ENCODE results near the gene CHRDL2. TPM values are rescaled to one million over a fixed set of nuclear protein-coding genes. Genes with fewer than 3 reads are reported as not detected.

CHRDL2 gene
- polyA plus RNA-seq, 1 of the 3 experiments (the other 2 are of a cell fraction): not detected

DNA sequence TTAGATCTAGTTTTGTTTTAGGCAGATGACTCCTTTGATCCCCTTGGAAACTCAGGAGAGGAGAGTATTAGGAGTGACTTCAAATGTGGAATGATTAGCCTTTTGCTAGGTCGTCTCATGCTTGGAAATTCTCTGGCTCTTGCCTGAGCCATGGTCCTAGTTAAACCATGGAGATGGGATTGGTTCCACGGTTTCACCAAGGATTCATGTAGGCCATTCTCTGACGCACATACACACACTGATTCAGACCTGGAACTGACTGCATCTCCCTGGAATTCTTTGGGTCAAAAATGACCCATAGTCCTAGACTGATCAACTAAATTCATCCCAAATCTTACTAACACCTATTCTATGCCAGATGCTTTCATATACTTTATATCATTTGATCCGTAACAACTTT is 82.3 kb downstream of the CHRDL2 start:
- POLR2A ChIA-PET: no interaction called here
- no peak for DNase-seq
- Histone ChIP-seq H3K27me3 (ENCODE audit: insufficient read depth) (no peaks in the 10 kb centered on the region), H3K9me3 (no peaks in the 10 kb centered on the region), H3K27ac (ENCODE audit: low read depth in 2 of 2, low read length in 1 of 2) (no peak overlapping the region), H4K20me1 (ENCODE audit: insufficient read depth) (no peaks in the 10 kb centered on the region), H2AFZ (ENCODE audit: low read depth) (no peak overlapping the region), H3K9ac (no peak overlapping the region), H3K79me2 (ENCODE audit: insufficient read depth) (no peaks in the 10 kb centered on the region), H3K4me2 (no peak overlapping the region), H3K4me3 (ENCODE audit: low read depth in 2 of 2, low read length in 1 of 2) (no peak overlapping the region), H3K9me2 (no peaks in the 10 kb centered on the region), H3F3A (replicated peaks; ENCODE audit: insufficient read depth) (no peaks in the 10 kb centered on the region), H3K36me3 (replicated peaks in 1 of 2; ENCODE audit: control insufficient read depth in 1 of 2, insufficient read depth in 2 of 2, low read length in 1 of 2) (peaks cover 10 to 13% of the 10 kb centered on the region in 2 experiments), H3K4me1 (ENCODE audit: control insufficient read depth in 1 of 2, insufficient read depth in 2 of 2, low read depth in 1 of 2, low read length in 1 of 2) (peaks cover 0 to 9% of the 10 kb centered on the region in 2 experiments; a peak in 2 of 4 replicates)
- TF ChIP-seq MAX (IDR thresholded peaks at IDR 0.05; ENCODE audit: low read depth) (no peak), MEF2A (IDR thresholded peaks at IDR 0.05; ENCODE audit: borderline replicate concordance, low read depth) (no peak), FOXM1 (IDR thresholded peaks at IDR 0.05; ENCODE audit: low read depth) (no peak), POLR2AphosphoS5 (IDR thresholded peaks at IDR 0.05; ENCODE audit: low read depth, low read length) (no peak), TCF12 (IDR thresholded peaks at IDR 0.05) (no peak), EZH2phosphoT487 (IDR thresholded peaks at IDR 0.05; ENCODE audit: borderline replicate concordance, low read depth) (no peak), ELF1 (IDR thresholded peaks at IDR 0.05) (no peak), JUND (IDR thresholded peaks at IDR 0.05) (no peak)
- 90% methylated on average over 4 of the region's 4 CpGs for WGBS (ENCODE audit: low lambda C conversion rate)
- CTCF ChIA-PET: no interaction called here

DNA sequence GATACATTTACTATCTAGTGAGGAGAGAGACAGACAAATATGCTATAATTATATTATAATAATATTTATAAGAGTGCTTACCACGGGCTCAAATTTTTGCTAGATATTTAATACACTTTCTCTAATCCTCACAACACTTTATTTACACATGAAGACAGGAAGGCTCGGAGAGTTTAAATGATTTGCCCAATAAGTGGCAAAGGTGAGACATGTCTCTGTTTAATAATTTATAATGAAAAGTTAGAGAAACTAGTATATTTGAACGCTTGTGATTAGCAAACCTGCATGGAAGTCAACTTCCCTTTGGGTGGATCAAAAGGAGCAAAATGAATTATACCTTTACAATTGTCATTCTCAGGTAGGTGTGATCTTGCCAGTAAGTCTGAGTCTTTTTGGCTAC is 83.4 kb downstream of the CHRDL2 start:
- Histone ChIP-seq H4K20me1 (ENCODE audit: insufficient read depth) (no peaks in the 10 kb centered on the region), H3K27me3 (ENCODE audit: insufficient read depth) (no peaks in the 10 kb centered on the region), H3K27ac (ENCODE audit: low read depth in 2 of 2, low read length in 1 of 2) (no peak overlapping the region), H3K79me2 (ENCODE audit: insufficient read depth) (no peaks in the 10 kb centered on the region), H3K36me3 (replicated peaks in 1 of 2; ENCODE audit: control insufficient read depth in 1 of 2, insufficient read depth in 2 of 2, low read length in 1 of 2) (peaks cover 11% of the 10 kb centered on the region in 2 experiments), H3K4me1 (ENCODE audit: control insufficient read depth in 1 of 2, insufficient read depth in 2 of 2, low read depth in 1 of 2, low read length in 1 of 2) (peaks cover 0 to 9% of the 10 kb centered on the region in 2 experiments; a peak in 2 of 4 replicates), H2AFZ (ENCODE audit: low read depth) (no peak overlapping the region), H3K9ac (no peak overlapping the region), H3K4me2 (no peak overlapping the region), H3K4me3 (ENCODE audit: low read depth in 2 of 2, low read length in 1 of 2) (no peak overlapping the region), H3F3A (replicated peaks; ENCODE audit: insufficient read depth) (no peaks in the 10 kb centered on the region), H3K9me2 (no peaks in the 10 kb centered on the region), H3K9me3 (no peaks in the 10 kb centered on the region)
- TF ChIP-seq MXI1 (IDR thresholded peaks at IDR 0.05; ENCODE audit: low read depth, low read length) (no peak), FOXM1 (IDR thresholded peaks at IDR 0.05; ENCODE audit: low read depth) (no peak), POLR2AphosphoS5 (IDR thresholded peaks at IDR 0.05; ENCODE audit: low read depth, low read length) (no peak), TAF1 (IDR thresholded peaks at IDR 0.05; ENCODE audit: borderline replicate concordance, low read depth, low read length) (no peak), FOXJ3 (CRISPR knock-in tag; IDR thresholded peaks at IDR 0.05) (no peak), EZH2phosphoT487 (IDR thresholded peaks at IDR 0.05; ENCODE audit: borderline replicate concordance, low read depth) (no peak), TEAD4 (IDR thresholded peaks at IDR 0.05; ENCODE audit: borderline replicate concordance, insufficient read depth) (no peak), MEF2A (IDR thresholded peaks at IDR 0.05; ENCODE audit: borderline replicate concordance, low read depth) (no peak), NFIC (IDR thresholded peaks at IDR 0.05; ENCODE audit: borderline replicate concordance) (no peak)
- DNase-seq: no peak
- ChIA-PET CTCF (no interaction called here), POLR2A (no interaction called here)
- 97% methylated on average over 3 of the region's 3 CpGs for WGBS (ENCODE audit: low lambda C conversion rate)

DNA sequence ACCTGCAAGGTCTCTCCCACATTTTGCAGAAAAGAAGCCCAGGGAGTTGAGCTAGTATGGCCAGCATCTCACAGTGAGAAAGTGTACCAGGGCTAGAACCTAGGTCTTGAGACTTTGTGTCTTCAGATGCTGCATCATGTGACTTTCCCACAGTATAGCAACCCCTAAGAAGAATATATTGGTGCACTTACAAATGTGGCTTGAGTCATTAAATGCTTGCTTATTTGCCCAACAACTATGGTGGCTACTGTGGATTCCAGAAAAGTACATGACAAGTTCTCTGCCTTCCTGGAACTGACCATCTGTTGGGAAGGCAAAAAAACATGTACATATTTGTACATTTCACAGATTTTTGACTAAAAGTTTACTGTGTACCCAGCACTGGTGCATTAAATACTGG is 83.8 kb downstream of the CHRDL2 start:
- H3F3A ChIP-seq (replicated peaks; ENCODE audit: insufficient read depth): no peaks in the 10 kb centered on the region
- no peak overlapping the region for H3K9ac ChIP-seq
- no peak overlapping the region for H2AFZ ChIP-seq (ENCODE audit: low read depth)
- no peaks in the 10 kb centered on the region for H3K27me3 ChIP-seq (ENCODE audit: insufficient read depth)
- no peaks in the 10 kb centered on the region for H3K9me3 ChIP-seq
- H3K4me1 ChIP-seq (ENCODE audit: control insufficient read depth in 1 of 2, insufficient read depth in 2 of 2, low read depth in 1 of 2, low read length in 1 of 2): peaks cover 0 to 9% of the 10 kb centered on the region in 2 experiments; a peak in 2 of 4 replicates
- no peak overlapping the region for H3K27ac ChIP-seq (ENCODE audit: low read depth in 2 of 2, low read length in 1 of 2)
- no peaks in the 10 kb centered on the region for H3K9me2 ChIP-seq
- H3K4me2 ChIP-seq: no peak overlapping the region
- no peaks in the 10 kb centered on the region for H3K79me2 ChIP-seq (ENCODE audit: insufficient read depth)
- CTCF ChIA-PET: interaction anchor here (1.4 kb wide), 1 partner anchor 55 kb away, joined by 4 read pairs; no protein-coding TSS in a partner anchor
- no peak overlapping the region for H3K4me3 ChIP-seq (ENCODE audit: low read depth in 2 of 2, low read length in 1 of 2)
- H4K20me1 ChIP-seq (ENCODE audit: insufficient read depth): no peaks in the 10 kb centered on the region
- no peak for DNase-seq
- TF ChIP-seq USF2 (IDR thresholded peaks at IDR 0.05; ENCODE audit: borderline replicate concordance, low read depth, low read length) (no peak), TCF12 (IDR thresholded peaks at IDR 0.05) (no peak), JUND (IDR thresholded peaks at IDR 0.05) (no peak), FOXM1 (IDR thresholded peaks at IDR 0.05; ENCODE audit: low read depth) (no peak), RCOR1 (IDR thresholded peaks at IDR 0.05; ENCODE audit: low read length) (no peak), SMC3 (IDR thresholded peaks at IDR 0.05; ENCODE audit: low read depth, low read length) (no peak), TEAD4 (IDR thresholded peaks at IDR 0.05; ENCODE audit: borderline replicate concordance, insufficient read depth) (no peak), NRF1 (IDR thresholded peaks at IDR 0.05; ENCODE audit: low read depth, low read length) (no peak), RAD21 (IDR thresholded peaks at IDR 0.05; ENCODE audit: low read length) (no peak), SIN3A (IDR thresholded peaks at IDR 0.05; ENCODE audit: borderline replicate concordance, low read depth, low read length) (no peak), TAF1 (IDR thresholded peaks at IDR 0.05; ENCODE audit: borderline replicate concordance, low read depth, low read length) (no peak)
- POLR2A ChIA-PET: no interaction called here
- H3K36me3 ChIP-seq (replicated peaks in 1 of 2; ENCODE audit: control insufficient read depth in 1 of 2, insufficient read depth in 2 of 2, low read length in 1 of 2): peaks cover 9% of the 10 kb centered on the region in 2 experiments
